ENCODE measurements around the gene GPLD1. TPM values are rescaled to one million over a fixed set of nuclear protein-coding genes. Genes with fewer than 3 reads are reported as not detected.

GPLD1 gene
- total and polyA plus RNA-seq, 9 of the 15 experiments (the other 6 are each of a cell fraction or from before 2014, with no cell fraction given): 0.11 to 1.3 (median 0.82) TPM

- ChIA-PET POLR2A (interaction anchor here (1.6 to 1.8 kb wide), 2 partner anchors 12 to 57 kb away, joined by 4 to 7 read pairs; no protein-coding TSS in a partner anchor), CTCF (ENCODE audit: low intra/inter-chr PET ratio) (interaction anchor here (0.7 to 1.8 kb wide), 5 partner anchors 93 to 1418 kb away, joined by 3 to 15 read pairs (median 3); no protein-coding TSS in a partner anchor)
- DNase-seq (ENCODE audit: extremely low read depth in 1 of 4, low spot score in 3 of 4): no peak
- no peak for TF ChIP-seq E2F5 (CRISPR knock-in tag; IDR thresholded peaks at IDR 0.05)
- no peak for TF ChIP-seq FOXK1 (CRISPR knock-in tag; IDR thresholded peaks at IDR 0.05; ENCODE audit: borderline replicate concordance)
- TF ChIP-seq SMARCC2 (IDR thresholded peaks at IDR 0.05; ENCODE audit: low read depth): no peak
- no peak for TF ChIP-seq ESRRB (CRISPR knock-in tag; IDR thresholded peaks at IDR 0.05; ENCODE audit: borderline replicate concordance)
- TF ChIP-seq GABPB2 (CRISPR knock-in tag; conservative IDR thresholded peaks at IDR 0.05): no peak
- no peak for TF ChIP-seq MAFF (IDR thresholded peaks at IDR 0.05; ENCODE audit: low read length)
- no peak for TF ChIP-seq ZNF589 (CRISPR knock-in tag; IDR thresholded peaks at IDR 0.05; ENCODE audit: low read depth)
- TF ChIP-seq PHF21A (IDR thresholded peaks at IDR 0.05; ENCODE audit: borderline replicate concordance, low read depth): no peak
- TF ChIP-seq RHOXF2B (CRISPR knock-in tag; conservative IDR thresholded peaks at IDR 0.05): no peak
- TF ChIP-seq ZFP30 (CRISPR knock-in tag; IDR thresholded peaks at IDR 0.05; ENCODE audit: borderline replicate concordance): no peak
- TF ChIP-seq RBM14 (IDR thresholded peaks at IDR 0.05; ENCODE audit: borderline replicate concordance, insufficient read depth, low read depth, low read length): no peak
- TF ChIP-seq NELFE (IDR thresholded peaks at IDR 0.05; ENCODE audit: insufficient read depth, insufficient read length): no peak
- no peak for TF ChIP-seq PTTG1 (tag; IDR thresholded peaks at IDR 0.05; ENCODE audit: low read depth)
- no peaks in the 10 kb centered on the region for H3K36me3 ChIP-seq (ENCODE audit: control insufficient read depth, insufficient read depth, low read length)
- H3K9me3 ChIP-seq (replicated peaks; ENCODE audit: control insufficient read depth, insufficient read depth, low read depth, low read length): no peaks in the 10 kb centered on the region
- H4K20me1 ChIP-seq (replicated peaks; ENCODE audit: control insufficient read depth, insufficient read depth, low read length): no peaks in the 10 kb centered on the region
- H2AFZ ChIP-seq (ENCODE audit: low read depth, low read length): no peak overlapping the region
- BruUV-seq (replicated peaks): no TSS peak
- no peaks in the 10 kb centered on the region for H3K79me2 ChIP-seq (ENCODE audit: control insufficient read depth, insufficient read depth, low read length)
- H3K4me3 ChIP-seq: no peak overlapping the region
- no peak overlapping the region for H3K4me2 ChIP-seq (ENCODE audit: insufficient read depth, low read length)
- H3K27me3 ChIP-seq (ENCODE audit: control insufficient read depth in 2 of 2, insufficient read depth in 2 of 2, low read length in 2 of 2): no peaks in the 10 kb centered on the region
- no peak overlapping the region for H3K27ac ChIP-seq (ENCODE audit: extremely low read depth, low read depth, low read length)
- in situ Hi-C loops (cut with MboI): no loop called here
- peaks cover 4 to 8% of the 10 kb centered on the region in 2 experiments; a peak in 4 of 5 replicates for H3K4me1 ChIP-seq (replicated peaks in 1 of 2; ENCODE audit: control insufficient read depth in 2 of 2, insufficient read depth in 2 of 2, low read length in 2 of 2)
- ATAC-seq: no peak
- WGBS (ENCODE audit: insufficient coverage, low coverage, missing lambda C conversion rate): 34% methylated on average over 3 of the region's 3 CpGs
- intact Hi-C loops (cut with micrococcal nuclease): loop anchor here (2.0 to 5.0 kb wide), 2 partner anchors 170 to 468 kb away; no protein-coding TSS in a partner anchor
- H3K9ac ChIP-seq (ENCODE audit: insufficient read depth in 1 of 2, low read depth in 2 of 2, low read length in 2 of 2): no peak overlapping the region
- H3K9me1 ChIP-seq (ENCODE audit: control insufficient read depth, insufficient read depth, low read length): no peaks in the 10 kb centered on the region
- no peak for FAIRE-seq
These were observed 35.0 kb upstream of the GPLD1 start for GRCh38 chr6:24524329-24524728.
